Trophoblast cell (in vitro differentiated cells and primary cell): ENCODE data around the gene CTTN.

Source experiments
- DNase-seq, 2 donors: peaks; one replicate each; pipeline ENCODE4 v3.0.0-alpha.2; 2016
- H2AFZ ChIP-seq: 2 replicates; pipeline ENCODE4 v1.6.1; 2013; ENCODE audit warnings: low read length, moderate library complexity, mild to moderate bottlenecking; ENCODE audit not compliant: insufficient read depth, poor library complexity
- H2AK5ac ChIP-seq: 2 replicates; pipeline ENCODE4 v1.6.1; 2013; ENCODE audit warnings: mild to moderate bottlenecking, low read length
- H2BK120ac ChIP-seq: 2 replicates; pipeline ENCODE4 v1.6.1; 2013; ENCODE audit warnings: low read length, mild to moderate bottlenecking, moderate library complexity; ENCODE audit not compliant: insufficient read depth, poor library complexity
- H2BK12ac ChIP-seq: 2 replicates; pipeline ENCODE4 v1.6.1; 2013; ENCODE audit warnings: mild to moderate bottlenecking, low read length, moderate library complexity
- H2BK5ac ChIP-seq: 2 replicates; pipeline ENCODE4 v1.6.1; 2013; ENCODE audit warnings: low read length, low read depth, moderate library complexity, mild to moderate bottlenecking; ENCODE audit not compliant: poor library complexity
- H3K14ac ChIP-seq: 2 replicates; pipeline ENCODE4 v1.6.1; 2013; ENCODE audit warnings: mild to moderate bottlenecking, low read length
- H3K18ac ChIP-seq: 2 replicates; pipeline ENCODE4 v1.6.1; 2013; ENCODE audit warnings: mild to moderate bottlenecking, low read length
- H3K23ac ChIP-seq: 2 replicates; pipeline ENCODE4 v1.6.1; 2013; ENCODE audit warnings: low read length
- H3K27ac ChIP-seq: 2 replicates; pipeline ENCODE4 v1.5.1; 2013; ENCODE audit warnings: low read depth, mild to moderate bottlenecking, inconsistent platforms, low read length, moderate library complexity
- H3K27me3 ChIP-seq: 2 replicates; pipeline ENCODE4 v1.6.1; 2013; ENCODE audit warnings: inconsistent platforms, mild to moderate bottlenecking, low read length, moderate library complexity; ENCODE audit not compliant: insufficient read depth
- H3K36me3 ChIP-seq, 2 experiments: 1 replicate in 1 of 2; 2 replicates in 1 of 2; pipeline ENCODE4 v1.6.1; 2013; ENCODE audit warnings: low read length in 2 of 2, mild to moderate bottlenecking in 2 of 2, moderate library complexity in 1 of 2; ENCODE audit not compliant: insufficient read depth in 2 of 2, control insufficient read depth in 1 of 2
- H3K4ac ChIP-seq: 2 replicates; pipeline ENCODE4 v1.6.1; 2013; ENCODE audit warnings: low read depth, mild to moderate bottlenecking, low read length, moderate library complexity
- H3K4me1 ChIP-seq, 2 experiments: 1 replicate in 1 of 2; 2 replicates in 1 of 2; pipeline ENCODE4 v1.6.1; 2013; ENCODE audit warnings: low read length in 2 of 2, mild to moderate bottlenecking in 2 of 2, moderate library complexity in 1 of 2; ENCODE audit not compliant: insufficient read depth in 2 of 2, control insufficient read depth in 1 of 2
- H3K4me2 ChIP-seq: 2 replicates; pipeline ENCODE4 v1.6.1; 2013; ENCODE audit warnings: inconsistent platforms, mild to moderate bottlenecking, low read length, moderate library complexity
- H3K4me3 ChIP-seq: 2 replicates; pipeline ENCODE4 v1.5.1; 2013; ENCODE audit warnings: mild to moderate bottlenecking, low read depth, low read length, inconsistent platforms
- H3K79me1 ChIP-seq: one replicate; pipeline ENCODE4 v1.6.1; 2013; ENCODE audit warnings: low read length
- H3K79me2 ChIP-seq: 2 replicates; pipeline ENCODE4 v1.6.1; 2013; ENCODE audit warnings: low read length, mild to moderate bottlenecking; ENCODE audit not compliant: control insufficient read depth, insufficient read depth, poor library complexity
- H3K9ac ChIP-seq: 2 replicates; pipeline ENCODE4 v1.6.1; 2013; ENCODE audit warnings: mild to moderate bottlenecking, low read length
- H3K9me3 ChIP-seq: 2 replicates; pipeline ENCODE4 v1.6.1; 2013; ENCODE audit warnings: low read depth, mild to moderate bottlenecking, control low read depth, inconsistent platforms, low read length; ENCODE audit not compliant: insufficient read depth
- H4K12ac ChIP-seq: 2 replicates; pipeline ENCODE4 v1.6.1; 2013; ENCODE audit warnings: low read depth, mild to moderate bottlenecking, low read length, moderate library complexity
- H4K8ac ChIP-seq: 2 replicates; pipeline ENCODE4 v1.6.1; 2013; ENCODE audit warnings: low read depth, mild to moderate bottlenecking, low read length, moderate library complexity
- H4K91ac ChIP-seq: one replicate; pipeline ENCODE4 v1.6.1; 2013; ENCODE audit warnings: low read depth, mild to moderate bottlenecking, low read length, moderate library complexity
- WGBS: extraction: QIAGEN DNeasy Blood & Tissue Kit; methylation state at CpG from one replicate; pipeline ENCODE4 v1.1.7; 2013; ENCODE audit warnings: missing lambda C conversion rate; ENCODE audit not compliant: insufficient read length, insufficient coverage; ENCODE audit errors: extremely low coverage; 5-methylcytosine and 5-hydroxymethylcytosine counted together

The CTTN gene

DNA sequence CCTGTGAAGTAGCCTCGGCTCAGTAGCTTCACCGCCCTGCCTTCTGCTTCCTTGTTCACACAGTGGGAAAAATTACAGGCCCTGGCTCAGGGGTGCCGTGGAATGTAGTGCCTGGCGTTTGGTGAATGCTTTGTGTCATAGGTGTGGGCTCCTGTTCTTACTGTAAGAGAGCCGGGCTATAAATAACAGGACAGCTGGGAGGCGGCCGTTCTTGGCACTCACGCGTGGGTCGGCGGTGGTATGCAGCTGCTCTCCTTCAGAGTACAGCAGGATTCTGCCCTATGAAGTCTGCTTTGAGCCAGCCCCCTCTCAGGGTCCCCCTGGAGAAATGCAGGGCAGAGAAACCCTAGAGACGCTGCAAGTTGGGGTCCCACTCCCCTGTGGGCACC, 84.2 kb downstream of the CTTN start:
- no CpG with 5 or more reads among the region's 12 CpGs for WGBS
- H3K79me2 ChIP-seq = no peaks in the 10 kb centered on the region
- H2BK120ac ChIP-seq = no peak overlapping the region
- no peak overlapping the region for H3K23ac ChIP-seq
- no peak overlapping the region for H2AFZ ChIP-seq
- H4K8ac ChIP-seq = no peak overlapping the region
- H3K9me3 ChIP-seq = no peaks in the 10 kb centered on the region
- no peaks in the 10 kb centered on the region for H3K79me1 ChIP-seq
- H3K9ac ChIP-seq = no peak overlapping the region
- H3K14ac ChIP-seq = no peak overlapping the region
- no peak overlapping the region for H4K91ac ChIP-seq
- no peak overlapping the region for H3K4me3 ChIP-seq
- H3K4me1 ChIP-seq = no peaks in the 10 kb centered on the region
- no peak overlapping the region for H3K27ac ChIP-seq
- H3K18ac ChIP-seq = no peak overlapping the region
- H4K12ac ChIP-seq = no peak overlapping the region
- H3K27me3 ChIP-seq = no peaks in the 10 kb centered on the region
- H2BK12ac ChIP-seq = no peak overlapping the region
- no peak overlapping the region for H3K4ac ChIP-seq
- DNase-seq = no peak
- H2AK5ac ChIP-seq = no peak overlapping the region
- peaks cover 9 to 13% of the 10 kb centered on the region in 2 experiments for H3K36me3 ChIP-seq
- H3K4me2 ChIP-seq = no peak overlapping the region
- no peak overlapping the region for H2BK5ac ChIP-seq

- H3K27ac ChIP-seq = no peak overlapping the region
- no peak overlapping the region for H3K4me3 ChIP-seq
- WGBS = no CpG with 5 or more reads among the region's 9 CpGs
Observed at GRCh38 chr11:70483077-70483861, 84.9 kb downstream of the CTTN start.

DNA sequence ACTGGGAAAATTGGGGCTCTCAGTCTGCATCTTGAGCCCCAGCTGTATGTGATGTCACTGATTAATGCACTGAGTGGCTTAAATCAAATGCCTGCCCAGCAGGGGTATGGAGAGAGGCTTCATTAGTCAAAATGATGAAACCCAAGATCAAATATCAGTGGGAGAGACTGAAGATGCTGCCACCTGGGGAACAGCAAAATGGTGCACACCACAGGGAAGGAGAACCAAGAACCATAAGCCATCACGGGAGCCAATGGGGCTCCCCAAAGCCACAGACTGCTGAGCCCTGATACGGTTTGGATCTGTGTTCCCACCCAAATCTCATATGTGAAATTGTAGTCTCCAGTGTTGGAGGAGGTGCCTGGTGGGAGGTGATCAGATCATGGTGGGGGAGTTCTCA, 85.6 kb downstream of the CTTN start:
- no peaks in the 10 kb centered on the region for H3K79me2 ChIP-seq
- WGBS = no CpG with 5 or more reads among the region's 2 CpGs
- H3K18ac ChIP-seq = no peak overlapping the region
- H3K4me2 ChIP-seq = no peak overlapping the region
- no peak overlapping the region for H4K12ac ChIP-seq
- H2AFZ ChIP-seq = no peak overlapping the region
- H3K4ac ChIP-seq = no peak overlapping the region
- no peak overlapping the region for H3K9ac ChIP-seq
- H3K14ac ChIP-seq = no peak overlapping the region
- H2BK120ac ChIP-seq = no peak overlapping the region
- no peaks in the 10 kb centered on the region for H3K4me1 ChIP-seq
- H3K27ac ChIP-seq = no peak overlapping the region
- no peak overlapping the region for H3K23ac ChIP-seq
- DNase-seq = no peak
- H4K8ac ChIP-seq = no peak overlapping the region
- H3K4me3 ChIP-seq = no peak overlapping the region
- H4K91ac ChIP-seq = no peak overlapping the region
- no peaks in the 10 kb centered on the region for H3K9me3 ChIP-seq
- peaks cover 9 to 13% of the 10 kb centered on the region in 2 experiments for H3K36me3 ChIP-seq
- no peak overlapping the region for H2AK5ac ChIP-seq
- H2BK5ac ChIP-seq = no peak overlapping the region
- no peaks in the 10 kb centered on the region for H3K79me1 ChIP-seq
- H2BK12ac ChIP-seq = no peak overlapping the region
- H3K27me3 ChIP-seq = no peaks in the 10 kb centered on the region

More at GRCh38 chr11:70483077-70483861, 84.9 kb downstream of the CTTN start:
- Histone ChIP-seq H3K14ac (no peak overlapping the region), H3K9ac (no peak overlapping the region), H3K79me1 (no peaks in the 10 kb centered on the region), H3K4me2 (no peak overlapping the region), H3K36me3 (peaks cover 9 to 13% of the 10 kb centered on the region in 2 experiments), H2AFZ (no peak overlapping the region), H3K4ac (no peak overlapping the region), H2BK5ac (no peak overlapping the region), H3K18ac (no peak overlapping the region), H3K4me1 (no peaks in the 10 kb centered on the region), H2BK12ac (no peak overlapping the region), H3K79me2 (no peaks in the 10 kb centered on the region), H4K91ac (no peak overlapping the region), H3K9me3 (no peaks in the 10 kb centered on the region), H2BK120ac (no peak overlapping the region), H2AK5ac (no peak overlapping the region), H4K12ac (no peak overlapping the region), H3K23ac (no peak overlapping the region), H3K27me3 (no peaks in the 10 kb centered on the region), H4K8ac (no peak overlapping the region)
- DNase-seq = peak; percentile 48 to 62

- H3K4me3 ChIP-seq = no peak overlapping the region
- H3K36me3 ChIP-seq = peaks cover 9 to 13% of the 10 kb centered on the region in 2 experiments
- no peak for DNase-seq
- H3K4me1 ChIP-seq = no peaks in the 10 kb centered on the region
- peaks cover 4% of the 10 kb centered on the region for H3K9me3 ChIP-seq
- no peak overlapping the region for H3K23ac ChIP-seq
- H3K14ac ChIP-seq = no peak overlapping the region
- H2AK5ac ChIP-seq = no peak overlapping the region
- H2BK5ac ChIP-seq = no peak overlapping the region
- no peak overlapping the region for H3K9ac ChIP-seq
- H3K4me2 ChIP-seq = no peak overlapping the region
- no peak overlapping the region for H4K8ac ChIP-seq
- WGBS = no CpG with 5 or more reads among the region's 31 CpGs
- no peak overlapping the region for H4K91ac ChIP-seq
- H3K18ac ChIP-seq = no peak overlapping the region
- no peak overlapping the region for H2BK120ac ChIP-seq
- no peak overlapping the region for H3K27ac ChIP-seq
- no peak overlapping the region for H2AFZ ChIP-seq
- no peak overlapping the region for H3K4ac ChIP-seq
- no peak overlapping the region for H4K12ac ChIP-seq
- no peaks in the 10 kb centered on the region for H3K79me2 ChIP-seq
- no peak overlapping the region for H2BK12ac ChIP-seq
- H3K27me3 ChIP-seq = no peaks in the 10 kb centered on the region
- no peaks in the 10 kb centered on the region for H3K79me1 ChIP-seq
Observed at GRCh38 chr11:70485326-70486025, 87.1 kb downstream of the CTTN start.
